GM10248 (cell line): Measurements from ENCODE around the gene LMO7.

Experiments
- CTCF ChIA-PET: fragments of 300-600 bp; sonication (Branson Sonifier 250); formaldehyde crosslinking; extraction: SDS; loops from one replicate; lab custom pipeline; 2021; ENCODE audit warnings: antibody characterized with exemption; lab: Yijun Ruan, JAX
- POLR2A ChIA-PET: fragments of 350-650 bp; sonication (Branson Sonifier 250); formaldehyde crosslinking; extraction: SDS; loops from one replicate; lab custom pipeline; 2020; ENCODE audit warnings: antibody characterized with exemption; lab: Yijun Ruan, JAX
- DNase-seq: peaks from one replicate; pipeline ENCODE4 v3.0.0; 2012; ENCODE audit errors: extremely low spot score
- TF ChIP-seq, protein P1 (sequence below): IDR thresholded peaks from 2 replicates; pipeline ENCODE4 v1.5.1; 2012; ENCODE audit warnings: mild to moderate bottlenecking, low read depth; ENCODE audit errors: extremely low read depth, missing control alignments, control extremely low read depth

Gene LMO7

GRCh38 chr13:75843074-75843473 is 206.9 kb downstream of the LMO7 start:
- CTCF ChIA-PET, result interaction anchor here (1.1 to 4.0 kb wide), 6 partner anchors 11 to 147 kb away, joined by 3 to 14 read pairs (median 4); no protein-coding TSS in a partner anchor
- TF ChIP-seq, protein P1, sequence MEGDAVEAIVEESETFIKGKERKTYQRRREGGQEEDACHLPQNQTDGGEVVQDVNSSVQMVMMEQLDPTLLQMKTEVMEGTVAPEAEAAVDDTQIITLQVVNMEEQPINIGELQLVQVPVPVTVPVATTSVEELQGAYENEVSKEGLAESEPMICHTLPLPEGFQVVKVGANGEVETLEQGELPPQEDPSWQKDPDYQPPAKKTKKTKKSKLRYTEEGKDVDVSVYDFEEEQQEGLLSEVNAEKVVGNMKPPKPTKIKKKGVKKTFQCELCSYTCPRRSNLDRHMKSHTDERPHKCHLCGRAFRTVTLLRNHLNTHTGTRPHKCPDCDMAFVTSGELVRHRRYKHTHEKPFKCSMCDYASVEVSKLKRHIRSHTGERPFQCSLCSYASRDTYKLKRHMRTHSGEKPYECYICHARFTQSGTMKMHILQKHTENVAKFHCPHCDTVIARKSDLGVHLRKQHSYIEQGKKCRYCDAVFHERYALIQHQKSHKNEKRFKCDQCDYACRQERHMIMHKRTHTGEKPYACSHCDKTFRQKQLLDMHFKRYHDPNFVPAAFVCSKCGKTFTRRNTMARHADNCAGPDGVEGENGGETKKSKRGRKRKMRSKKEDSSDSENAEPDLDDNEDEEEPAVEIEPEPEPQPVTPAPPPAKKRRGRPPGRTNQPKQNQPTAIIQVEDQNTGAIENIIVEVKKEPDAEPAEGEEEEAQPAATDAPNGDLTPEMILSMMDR, result no peak
- DNase-seq, result no peak
- POLR2A ChIA-PET, result no interaction called here

DNA sequence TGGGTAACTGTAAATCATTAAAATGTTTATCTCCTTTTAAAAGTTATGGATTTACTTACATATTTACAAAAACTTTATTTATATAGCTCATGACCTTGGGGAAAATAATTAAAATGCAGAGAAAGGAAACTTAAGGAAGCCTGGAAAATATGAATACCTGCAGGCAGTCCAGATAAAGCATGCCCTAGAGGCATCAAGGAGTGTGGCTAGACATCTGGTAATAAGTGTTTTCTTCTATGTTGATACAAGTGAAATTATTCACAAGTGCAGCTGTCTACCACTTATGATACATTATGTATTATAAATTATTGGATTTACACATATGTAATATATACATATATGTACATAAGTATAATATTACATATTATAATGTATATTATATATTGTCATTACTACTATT is 207.9 kb downstream of the LMO7 start:
- DNase-seq, result no peak
- CTCF ChIA-PET, result interaction anchor here (0.7 to 4.0 kb wide), 7 partner anchors 11 to 148 kb away, joined by 3 to 14 read pairs (median 4); no protein-coding TSS in a partner anchor
- TF ChIP-seq, protein P1, result no peak
- POLR2A ChIA-PET, result no interaction called here

GRCh38 chr13:75847588-75847987 is 211.5 kb downstream of the LMO7 start:
- DNase-seq, result no peak
- ChIA-PET CTCF (no interaction called here), POLR2A (no interaction called here)
- TF ChIP-seq, protein P1, result no peak

- CTCF ChIA-PET, result interaction anchor here (1.3 to 2.3 kb wide), 4 partner anchors 11 to 155 kb away, joined by 3 to 11 read pairs (median 8); no protein-coding TSS in a partner anchor
- no peak for DNase-seq
- TF ChIP-seq, protein P1, result no peak
- POLR2A ChIA-PET, result no interaction called here
These were observed 214.8 kb downstream of the LMO7 start for GRCh38 chr13:75850916-75851315.

- POLR2A ChIA-PET, result no interaction called here
- CTCF ChIA-PET, result interaction anchor here (1.0 to 4.7 kb wide), 9 partner anchors 9 to 165 kb away, joined by 3 to 35 read pairs (median 3); no protein-coding TSS in a partner anchor
- DNase-seq, result no peak
- TF ChIP-seq, protein P1, result no peak
These were observed 219.1 kb downstream of the LMO7 start for GRCh38 chr13:75855216-75855615.

DNA sequence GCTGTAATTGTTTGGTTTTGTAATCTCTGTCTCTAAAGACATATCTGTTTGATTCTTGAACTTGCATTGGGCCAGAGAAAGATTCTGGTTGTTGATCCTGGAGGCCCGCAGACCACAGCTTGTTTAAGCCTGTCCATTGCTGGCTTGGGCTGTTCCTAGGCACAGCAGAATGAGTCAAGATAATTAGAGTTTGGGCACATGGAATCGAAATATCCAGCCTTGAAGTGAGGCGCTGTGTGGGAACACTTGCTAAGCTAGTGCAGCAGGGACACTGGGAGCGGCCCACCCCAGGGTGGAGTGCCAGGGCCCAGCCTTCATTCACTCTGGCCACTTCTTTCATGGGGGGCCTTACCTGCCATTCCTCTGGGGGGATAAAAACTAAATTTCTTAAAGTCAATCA is 219.7 kb downstream of the LMO7 start:
- CTCF ChIA-PET, result interaction anchor here (1.0 to 4.7 kb wide), 8 partner anchors 12 to 165 kb away, joined by 3 to 35 read pairs (median 3); no protein-coding TSS in a partner anchor
- POLR2A ChIA-PET, result no interaction called here
- DNase-seq, result no peak
- TF ChIP-seq, protein P1, result no peak

- POLR2A ChIA-PET, result no interaction called here
- CTCF ChIA-PET, result interaction anchor here (4.7 kb wide), 1 partner anchor 12 kb away, joined by 35 read pairs; no protein-coding TSS in a partner anchor
- TF ChIP-seq, protein P1, result no peak
- no peak for DNase-seq
These were observed 221.2 kb downstream of the LMO7 start for GRCh38 chr13:75857291-75857690.
